Measurements from ENCODE around the gene SLC30A2.

The SLC30A2 gene

GRCh38 chr1:25994402-25995150 is 51.3 kb downstream of the SLC30A2 start:
- no peak for DNase-seq

- DNase-seq: no peak
These were observed 52.5 kb downstream of the SLC30A2 start for GRCh38 chr1:25993197-25993951.

- no peak for DNase-seq
These were observed 53.2 kb downstream of the SLC30A2 start for GRCh38 chr1:25992689-25993171.

GRCh38 chr1:25991937-25992688 is 53.8 kb downstream of the SLC30A2 start:
- DNase-seq: no peak

- DNase-seq: no peak
These were observed 55.1 kb downstream of the SLC30A2 start for GRCh38 chr1:25990702-25991395.

- no peak for DNase-seq
These were observed 55.7 kb downstream of the SLC30A2 start for GRCh38 chr1:25990251-25990650.

- DNase-seq: no peak
These were observed 56.3 kb downstream of the SLC30A2 start for GRCh38 chr1:25989440-25990234.

GRCh38 chr1:25987951-25988350 is 58.0 kb downstream of the SLC30A2 start:
- no peak for DNase-seq

Measured in right forelimb (tissue), 1 donor.